Caco-2 (cell line): Measurements from ENCODE around the gene PEX12. TPM values are rescaled to one million over a fixed set of nuclear protein-coding genes. Genes with fewer than 3 reads are reported as not detected.

Experiments used
- BruUV-seq: library from RNA; stranded (reverse); fragments of 400-500 nt; replicated peaks from 2 replicates; lab custom pipeline; 2021; lab: Mats Ljungman, UMichigan
- CTCF ChIA-PET: fragments of 300-600 bp; sonication (Branson Sonifier 250); formaldehyde crosslinking; loops from one replicate; lab custom pipeline; 2022; ENCODE audit warnings: antibody characterized with exemption; lab: Charles Lee
- POLR2A ChIA-PET: fragments of 300-600 bp; sonication (Branson Sonifier 250); formaldehyde crosslinking; loops from one replicate; lab custom pipeline; 2022; ENCODE audit warnings: antibody characterized with exemption; lab: Charles Lee
- DNase-seq, 2 experiments: peaks; one replicate each; pipeline versions ENCODE4 v3.0.0 to v3.0.0-alpha.2; 2020 to 2022
- H3K27me3 ChIP-seq: replicated peaks from 2 replicates; pipeline ENCODE4 v1.6.0; 2011; ENCODE audit warnings: low read length; ENCODE audit not compliant: control insufficient read depth, insufficient read depth
- H3K36me3 ChIP-seq: 2 replicates; pipeline ENCODE4 v1.5.1; 2011; ENCODE audit warnings: low read length; ENCODE audit not compliant: control insufficient read depth, insufficient read depth
- H3K4me1 ChIP-seq: fragments of 250-450 bp; sonication (Bioruptor Pico); 2 replicates; pipeline ENCODE4 v1.5.1; 2020; ENCODE audit warnings: mild to moderate bottlenecking
- H3K4me3 ChIP-seq: 2 replicates; pipeline ENCODE4 v1.5.1; 2011; ENCODE audit warnings: low read depth, mild to moderate bottlenecking, control low read depth, low read length
- H3K9me3 ChIP-seq: fragments of 250-450 bp; sonication (Bioruptor Pico); 2 replicates; pipeline ENCODE4 v1.5.1; 2020; ENCODE audit warnings: mild to moderate bottlenecking, moderate library complexity
- H3K27ac Mint-ChIP-seq: one replicate; pipeline ENCODE4 v1.8.0; 2022; ENCODE audit warnings: mixed read lengths; ENCODE audit not compliant: unreplicated experiment
- H3K27me3 Mint-ChIP-seq: one replicate; pipeline ENCODE4 v1.8.0; 2022; ENCODE audit warnings: mixed read lengths; ENCODE audit not compliant: insufficient read depth, unreplicated experiment
- H3K36me3 Mint-ChIP-seq: one replicate; pipeline ENCODE4 v1.8.0; 2022; ENCODE audit warnings: mild to moderate bottlenecking, mixed read lengths; ENCODE audit not compliant: insufficient read depth, unreplicated experiment
- H3K4me1 Mint-ChIP-seq: one replicate; pipeline ENCODE4 v1.8.0; 2022; ENCODE audit warnings: low read depth, mixed read lengths; ENCODE audit not compliant: unreplicated experiment
- H3K4me3 Mint-ChIP-seq: one replicate; pipeline ENCODE4 v1.8.0; 2022; ENCODE audit warnings: mild to moderate bottlenecking, moderate library complexity, mixed read lengths; ENCODE audit not compliant: unreplicated experiment
- H3K9me3 Mint-ChIP-seq: one replicate; pipeline ENCODE4 v1.8.0; 2022; ENCODE audit warnings: mixed read lengths; ENCODE audit not compliant: unreplicated experiment
- intact Hi-C: fragments of 100-400 bp; cut with micrococcal nuclease; formaldehyde crosslinking; loops from one replicate; pipeline ENCODE4 v1.10.0; 2022; ENCODE audit not compliant: unreplicated experiment
- total RNA-seq: library from RNA; stranded (reverse); gene quantifications from 2 replicates; pipeline ENCODE4 v1.2.3, GENCODE V29; 2022
- TF ChIP-seq, protein P1 (sequence below), 2 experiments: fragments of 200-600 bp in 1 of 2; IDR thresholded peaks; 1 replicate in 1 of 2; 2 replicates in 1 of 2; pipeline versions ENCODE4 v1.5.1 to v1.8.0; 2011 to 2022; ENCODE audit warnings: antibody characterized with exemption in 1 of 2, control low read depth in 1 of 2, inconsistent platforms in 1 of 2, low read depth in 1 of 2, low read length in 1 of 2, mild to moderate bottlenecking in 1 of 2, moderate library complexity in 1 of 2; ENCODE audit not compliant: insufficient read depth in 1 of 2, severe bottlenecking in 1 of 2, unreplicated experiment in 1 of 2

The PEX12 gene
- total RNA-seq, 1 experiment from 2014 or later: 4.8 TPM

DNA sequence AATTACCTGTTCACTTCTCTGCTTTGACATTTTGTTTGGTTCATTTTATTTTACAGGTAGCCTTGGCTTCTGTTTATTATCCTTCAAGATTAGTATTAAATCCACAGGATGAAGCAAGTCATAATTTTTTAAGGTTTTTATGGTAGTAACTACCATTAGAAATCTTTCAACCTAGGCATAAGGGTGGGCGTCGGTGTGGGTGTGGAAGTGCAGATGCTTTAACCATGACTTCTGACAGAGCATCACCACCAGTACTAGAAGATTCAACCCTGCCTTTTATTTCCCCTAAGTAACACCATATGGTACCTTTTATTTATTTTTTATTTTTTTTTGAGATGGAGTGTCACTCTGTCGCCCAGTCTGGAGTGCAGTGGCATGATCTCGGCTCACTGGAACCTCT, 31.5 kb upstream of the PEX12 start:
- POLR2A ChIA-PET: no interaction called here
- Mint-ChIP-seq H3K4me3 (no peak overlapping the region), H3K4me1 (no peaks in the 10 kb centered on the region), H3K27ac (no peak overlapping the region), H3K36me3 (peaks cover 62% of the 10 kb centered on the region), H3K27me3 (no peaks in the 10 kb centered on the region), H3K9me3 (no peaks in the 10 kb centered on the region)
- no peak overlapping the region for H3K4me3 ChIP-seq
- CTCF ChIA-PET: no interaction called here
- DNase-seq: no peak
- no peaks in the 10 kb centered on the region for H3K4me1 ChIP-seq
- intact Hi-C loops: no loop called here
- TF ChIP-seq, protein P1, sequence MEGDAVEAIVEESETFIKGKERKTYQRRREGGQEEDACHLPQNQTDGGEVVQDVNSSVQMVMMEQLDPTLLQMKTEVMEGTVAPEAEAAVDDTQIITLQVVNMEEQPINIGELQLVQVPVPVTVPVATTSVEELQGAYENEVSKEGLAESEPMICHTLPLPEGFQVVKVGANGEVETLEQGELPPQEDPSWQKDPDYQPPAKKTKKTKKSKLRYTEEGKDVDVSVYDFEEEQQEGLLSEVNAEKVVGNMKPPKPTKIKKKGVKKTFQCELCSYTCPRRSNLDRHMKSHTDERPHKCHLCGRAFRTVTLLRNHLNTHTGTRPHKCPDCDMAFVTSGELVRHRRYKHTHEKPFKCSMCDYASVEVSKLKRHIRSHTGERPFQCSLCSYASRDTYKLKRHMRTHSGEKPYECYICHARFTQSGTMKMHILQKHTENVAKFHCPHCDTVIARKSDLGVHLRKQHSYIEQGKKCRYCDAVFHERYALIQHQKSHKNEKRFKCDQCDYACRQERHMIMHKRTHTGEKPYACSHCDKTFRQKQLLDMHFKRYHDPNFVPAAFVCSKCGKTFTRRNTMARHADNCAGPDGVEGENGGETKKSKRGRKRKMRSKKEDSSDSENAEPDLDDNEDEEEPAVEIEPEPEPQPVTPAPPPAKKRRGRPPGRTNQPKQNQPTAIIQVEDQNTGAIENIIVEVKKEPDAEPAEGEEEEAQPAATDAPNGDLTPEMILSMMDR (IDR thresholded peaks at IDR 0.05; ENCODE audit: insufficient read depth in 1 of 2, low read depth in 1 of 2, low read length in 1 of 2, severe bottlenecking in 1 of 2, unreplicated experiment in 1 of 2): no peak
- no peaks in the 10 kb centered on the region for H3K27me3 ChIP-seq
- H3K9me3 ChIP-seq: no peaks in the 10 kb centered on the region
- BruUV-seq: no TSS peak
- no peaks in the 10 kb centered on the region for H3K36me3 ChIP-seq

- Mint-ChIP-seq H3K27me3 (no peaks in the 10 kb centered on the region), H3K27ac (no peak overlapping the region), H3K4me1 (no peaks in the 10 kb centered on the region), H3K9me3 (no peaks in the 10 kb centered on the region), H3K4me3 (no peak overlapping the region), H3K36me3 (peaks cover 84% of the 10 kb centered on the region)
- Histone ChIP-seq H3K4me3 (no peak overlapping the region), H3K36me3 (no peaks in the 10 kb centered on the region), H3K27me3 (no peaks in the 10 kb centered on the region), H3K9me3 (no peaks in the 10 kb centered on the region), H3K4me1 (no peaks in the 10 kb centered on the region)
- ChIA-PET POLR2A (interaction anchor here (0.5 kb wide), 1 partner anchor 104 kb away, joined by 3 read pairs; no protein-coding TSS in a partner anchor), CTCF (interaction anchor here (0.7 kb wide), 1 partner anchor 11 kb away, joined by 3 read pairs; no protein-coding TSS in a partner anchor)
- intact Hi-C loops: no loop called here
- TF ChIP-seq, protein P1 (IDR thresholded peaks at IDR 0.05; ENCODE audit: insufficient read depth in 1 of 2, low read depth in 1 of 2, low read length in 1 of 2, severe bottlenecking in 1 of 2, unreplicated experiment in 1 of 2): no peak
- no peak for DNase-seq
- BruUV-seq: no TSS peak
Observed at GRCh38 chr17:35607239-35607847, 29.0 kb upstream of the PEX12 start.

- Mint-ChIP-seq H3K4me1 (no peaks in the 10 kb centered on the region), H3K9me3 (no peaks in the 10 kb centered on the region), H3K27ac (no peak overlapping the region), H3K4me3 (no peak overlapping the region), H3K36me3 (peaks cover 92% of the 10 kb centered on the region), H3K27me3 (no peaks in the 10 kb centered on the region)
- intact Hi-C loops: no loop called here
- no peak for DNase-seq
- H3K9me3 ChIP-seq: no peaks in the 10 kb centered on the region
- no peaks in the 10 kb centered on the region for H3K27me3 ChIP-seq
- TF ChIP-seq, protein P1 (IDR thresholded peaks at IDR 0.05; ENCODE audit: insufficient read depth in 1 of 2, low read depth in 1 of 2, low read length in 1 of 2, severe bottlenecking in 1 of 2, unreplicated experiment in 1 of 2): no peak
- H3K4me1 ChIP-seq: no peaks in the 10 kb centered on the region
- POLR2A ChIA-PET: no interaction called here
- no TSS peak for BruUV-seq
- no peak overlapping the region for H3K4me3 ChIP-seq
- CTCF ChIA-PET: no interaction called here
- H3K36me3 ChIP-seq: no peaks in the 10 kb centered on the region
Observed at GRCh38 chr17:35605678-35606077, 27.3 kb upstream of the PEX12 start.
